SK-N-SH (cell line): ENCODE results near the gene ATF6. TPM values are rescaled to one million over a fixed set of nuclear protein-coding genes. Genes with fewer than 3 reads are reported as not detected.
A peak's percentile ranks its signal among the peaks of the same experiment; 100 is the strongest.

Experiments used
- CTCF ChIA-PET: fragments of 300-600, 350-600 bp; formaldehyde crosslinking; extraction: SDS; loops from one replicate; lab custom pipeline; 2021; lab: Yijun Ruan, JAX
- POLR2A ChIA-PET: fragments of 350-600 bp; sonication (Branson Sonifier 250); formaldehyde crosslinking; extraction: SDS; loops from one replicate; lab custom pipeline; 2020; ENCODE audit warnings: antibody characterized with exemption, inconsistent platforms; lab: Yijun Ruan, JAX
- DNase-seq: peaks from one replicate; pipeline ENCODE4 v3.0.0; 2012
- H2AFZ ChIP-seq: fragments of 200-600 bp; sonication (generic); 2 replicates; pipeline ENCODE4 v1.8.1; 2016; ENCODE audit warnings: antibody characterized with exemption, mild to moderate bottlenecking, low read depth
- H3F3A ChIP-seq: fragments of 200-600 bp; sonication (generic); replicated peaks from 2 replicates; pipeline ENCODE3; 2016; ENCODE audit warnings: antibody characterized with exemption, mild to moderate bottlenecking; ENCODE audit not compliant: insufficient read depth
- H3K27ac ChIP-seq, 2 experiments: fragments of 200-500 bp in 1 of 2; fragments of 200-600 bp in 1 of 2; sonication (Bioruptor generic) in 1 of 2; sonication (generic), shearing (Covaris generic) in 1 of 2; 2 replicates each; pipeline versions ENCODE4 v1.5.1 to v1.6.1; 2014 to 2016; ENCODE audit warnings: low read depth in 2 of 2, inconsistent platforms in 1 of 2, low read length in 1 of 2, mild to moderate bottlenecking in 1 of 2, mixed read lengths in 1 of 2
- H3K27me3 ChIP-seq: fragments of 200-600 bp; sonication (generic), shearing (Covaris generic); 2 replicates; pipeline ENCODE4 v1.6.1; 2016; ENCODE audit warnings: mixed run types; ENCODE audit not compliant: insufficient read depth
- H3K36me3 ChIP-seq, 2 experiments: fragments of 200-500 bp in 1 of 2; fragments of 200-600 bp in 1 of 2; sonication (Bioruptor generic) in 1 of 2; sonication (generic) in 1 of 2; replicated peaks in 1 of 2; 2 replicates each; pipeline versions ENCODE3 to v1.5.1; 2014 to 2016; ENCODE audit warnings: low read length in 1 of 2, mild to moderate bottlenecking in 1 of 2; ENCODE audit not compliant: insufficient read depth in 2 of 2, control insufficient read depth in 1 of 2
- H3K4me1 ChIP-seq, 2 experiments: fragments of 200-500 bp in 1 of 2; fragments of 200-600 bp in 1 of 2; sonication (Bioruptor generic) in 1 of 2; sonication (generic), shearing (Covaris generic) in 1 of 2; 2 replicates each; pipeline versions ENCODE4 v1.5.1 to v1.6.1; 2014 to 2016; ENCODE audit warnings: low read depth in 1 of 2, low read length in 1 of 2, mixed run types in 1 of 2; ENCODE audit not compliant: insufficient read depth in 2 of 2, control insufficient read depth in 1 of 2
- H3K4me2 ChIP-seq: fragments of 200-600 bp; sonication (generic), shearing (Covaris generic); 2 replicates; pipeline ENCODE4 v1.6.1; 2017; ENCODE audit warnings: mixed run types
- H3K4me3 ChIP-seq, 2 experiments: fragments of 200-500 bp in 1 of 2; fragments of 200-600 bp in 1 of 2; sonication (Bioruptor generic) in 1 of 2; sonication (generic), shearing (Covaris generic) in 1 of 2; 2 replicates each; pipeline versions ENCODE4 v1.5.1 to v1.8.1; 2014 to 2016; ENCODE audit warnings: low read depth in 2 of 2, inconsistent platforms in 1 of 2, low read length in 1 of 2, mild to moderate bottlenecking in 1 of 2, mixed read lengths in 1 of 2, moderate library complexity in 1 of 2
- H3K79me2 ChIP-seq: fragments of 200-600 bp; sonication (generic); 2 replicates; pipeline ENCODE4 v1.8.1; 2017; ENCODE audit warnings: mild to moderate bottlenecking; ENCODE audit not compliant: insufficient read depth
- H3K9ac ChIP-seq: fragments of 200-600 bp; sonication (generic); 2 replicates; pipeline ENCODE4 v1.6.1; 2017; ENCODE audit warnings: mixed run types
- H3K9me2 ChIP-seq: fragments of 200-600 bp; sonication (generic); 2 replicates; pipeline ENCODE4 v1.6.1; 2017; ENCODE audit warnings: mixed run types
- H3K9me3 ChIP-seq: fragments of 200-600 bp; sonication (generic); 2 replicates; pipeline ENCODE4 v1.6.1; 2017; ENCODE audit warnings: mixed run types, mild to moderate bottlenecking, moderate library complexity
- H4K20me1 ChIP-seq: fragments of 200-600 bp; sonication (generic); 2 replicates; pipeline ENCODE4 v1.6.1; 2017; ENCODE audit warnings: mild to moderate bottlenecking, mixed run types; ENCODE audit not compliant: insufficient read depth
- CTCF ChIP-seq: fragments of 200-600 bp; sonication (generic); IDR thresholded peaks from 2 replicates; pipeline ENCODE4 v1.6.1; 2017; ENCODE audit warnings: antibody characterized with exemption, mild to moderate bottlenecking, moderate library complexity
- ELF1 ChIP-seq: IDR thresholded peaks from 2 replicates; pipeline ENCODE4 v1.4.0; 2012
- EP300 ChIP-seq, 2 experiments: IDR thresholded peaks; 2 replicates each; pipeline versions ENCODE4 v1.4.0 to v1.6.1; 2012; ENCODE audit warnings: borderline replicate concordance in 1 of 2, low read depth in 1 of 2, low read length in 1 of 2
- EZH2phosphoT487 ChIP-seq: fragments of 200-600 bp; sonication (generic); IDR thresholded peaks from 2 replicates; pipeline ENCODE4 v1.6.1; 2017; ENCODE audit warnings: low read depth, mixed run types, mild to moderate bottlenecking, antibody characterized with exemption, moderate library complexity, borderline replicate concordance
- FOSL2 ChIP-seq: IDR thresholded peaks from 2 replicates; pipeline ENCODE4 v1.4.0; 2012; ENCODE audit warnings: low read depth, mild to moderate bottlenecking, moderate library complexity, borderline replicate concordance
- GABPA ChIP-seq: IDR thresholded peaks from 2 replicates; pipeline ENCODE4 v1.4.0; 2012; ENCODE audit warnings: low read depth, mild to moderate bottlenecking
- GATA2 ChIP-seq: sonication (generic); formaldehyde crosslinking; IDR thresholded peaks from 2 replicates; pipeline ENCODE4 v1.5.0; 2020; ENCODE audit warnings: mild to moderate bottlenecking, missing genetic modification reagents
- IRF3 ChIP-seq: fragments of 150-350 bp; IDR thresholded peaks from 2 replicates; pipeline ENCODE4 v1.6.1; 2016; ENCODE audit warnings: mild to moderate bottlenecking, low read depth, low read length
- NFIC ChIP-seq: IDR thresholded peaks from 2 replicates; pipeline ENCODE4 v1.4.0; 2012; ENCODE audit warnings: borderline replicate concordance
- NRF1 ChIP-seq: IDR thresholded peaks from 2 replicates; pipeline ENCODE4 v1.6.1; 2012; ENCODE audit warnings: low read depth, mild to moderate bottlenecking, low read length
- PBX3 ChIP-seq: IDR thresholded peaks from 2 replicates; pipeline ENCODE4; 2012
- RAD21 ChIP-seq: IDR thresholded peaks from 2 replicates; pipeline ENCODE4 v1.6.1; 2012; ENCODE audit warnings: mild to moderate bottlenecking, low read length
- RCOR1 ChIP-seq: fragments of 150-350 bp; IDR thresholded peaks from 2 replicates; pipeline ENCODE4 v1.6.1; 2017; ENCODE audit warnings: antibody characterized with exemption, low read length
- SMC3 ChIP-seq: IDR thresholded peaks from 2 replicates; pipeline ENCODE4 v1.6.1; 2012; ENCODE audit warnings: low read depth, low read length, improper control_type of control experiment
- TAF1 ChIP-seq: IDR thresholded peaks from 2 replicates; pipeline ENCODE4 v1.6.1; 2012; ENCODE audit warnings: low read depth, mild to moderate bottlenecking, low read length, moderate library complexity, borderline replicate concordance
- TCF12 ChIP-seq: IDR thresholded peaks from 2 replicates; pipeline ENCODE4 v1.4.0; 2012
- USF1 ChIP-seq: IDR thresholded peaks from 2 replicates; pipeline ENCODE4 v1.4.0; 2012; ENCODE audit warnings: low read depth, borderline replicate concordance
- YY1 ChIP-seq: IDR thresholded peaks from 2 replicates; pipeline ENCODE4 v1.4.0; 2012; ENCODE audit warnings: low read depth, mild to moderate bottlenecking
- WGBS: methylation state at CpG from one replicate; pipeline ENCODE4 v1.1.6; 2017; ENCODE audit warnings: low lambda C conversion rate; 5-methylcytosine and 5-hydroxymethylcytosine counted together
- polyA plus RNA-seq, 3 experiments: library from polyadenylated mRNA; depleted of rRNA; stranded (reverse); fragments of >200 nt; gene quantifications; 2 replicates each; pipeline ENCODE4 v1.2.3, GENCODE V29; 2012

ATF6 gene
- polyA plus RNA-seq, 1 of the 3 experiments (the other 2 are of a cell fraction): 8.8 TPM

GRCh38 chr1:161864577-161864976 lies 98.5 kb downstream of the ATF6 start:
- Histone ChIP-seq H3K27ac (no peak overlapping the region), H3K9me3 (no peaks in the 10 kb centered on the region), H3K4me1 (peaks cover 0 to 9% of the 10 kb centered on the region in 2 experiments; a peak in 1 of 4 replicates), H4K20me1 (no peaks in the 10 kb centered on the region), H3K4me2 (no peak overlapping the region), H2AFZ (no peak overlapping the region), H3K9me2 (no peaks in the 10 kb centered on the region), H3K4me3 (no peak overlapping the region), H3K79me2 (no peaks in the 10 kb centered on the region), H3K36me3 (peaks cover 33 to 35% of the 10 kb centered on the region in 2 experiments), H3K9ac (no peak overlapping the region), H3F3A (no peaks in the 10 kb centered on the region), H3K27me3 (no peaks in the 10 kb centered on the region)
- 90% methylated on average over 1 of the region's 1 CpG for WGBS
- TF ChIP-seq EP300 (IDR thresholded peaks at IDR 0.05; ENCODE audit: borderline replicate concordance in 1 of 2, low read depth in 1 of 2, low read length in 1 of 2) (no peak), SMC3 (peak; percentile 58), ELF1 (no peak), FOSL2 (no peak), EZH2phosphoT487 (no peak), CTCF (peak; percentile 68), RAD21 (peak; percentile 58), IRF3 (no peak)
- DNase-seq: no peak
- CTCF ChIA-PET: interaction anchor here (0.6 to 1.7 kb wide), 4 partner anchors 13 to 172 kb away, joined by 3 to 7 read pairs (median 4); no protein-coding TSS in a partner anchor
- POLR2A ChIA-PET: no interaction called here

GRCh38 chr1:161866241-161866640 lies 100.1 kb downstream of the ATF6 start:
- TF ChIP-seq NRF1 (no peak), TAF1 (no peak), YY1 (no peak), TCF12 (no peak), SMC3 (no peak), USF1 (no peak), PBX3 (no peak), IRF3 (no peak), FOSL2 (no peak), GABPA (no peak), RAD21 (no peak), RCOR1 (no peak), EZH2phosphoT487 (no peak), NFIC (no peak), EP300 (IDR thresholded peaks at IDR 0.05; ENCODE audit: borderline replicate concordance in 1 of 2, low read depth in 1 of 2, low read length in 1 of 2) (no peak), GATA2 (CRISPR knock-in tag) (no peak)
- no peaks in the 10 kb centered on the region for H3K27me3 ChIP-seq
- H3K9ac ChIP-seq: no peak overlapping the region
- no peak overlapping the region for H3K4me3 ChIP-seq
- 88% methylated on average over 3 of the region's 3 CpGs for WGBS
- POLR2A ChIA-PET: no interaction called here
- H3K9me3 ChIP-seq: no peaks in the 10 kb centered on the region
- no peak overlapping the region for H3K4me2 ChIP-seq
- no peaks in the 10 kb centered on the region for H4K20me1 ChIP-seq
- no peaks in the 10 kb centered on the region for H3F3A ChIP-seq
- H3K79me2 ChIP-seq: no peaks in the 10 kb centered on the region
- DNase-seq: no peak
- no peak overlapping the region for H2AFZ ChIP-seq
- CTCF ChIA-PET: interaction anchor here (0.8 to 1.0 kb wide), 2 partner anchors 10 to 73 kb away, joined by 3 read pairs; no protein-coding TSS in a partner anchor
- H3K27ac ChIP-seq: no peak overlapping the region
- H3K36me3 ChIP-seq: peaks cover 30 to 38% of the 10 kb centered on the region in 2 experiments
- H3K4me1 ChIP-seq: peaks cover 0 to 9% of the 10 kb centered on the region in 2 experiments; a peak in 1 of 4 replicates
- H3K9me2 ChIP-seq: no peaks in the 10 kb centered on the region
